Measurements from ENCODE around the gene BRD1. TPM values are rescaled to one million over a fixed set of nuclear protein-coding genes. Genes with fewer than 3 reads are reported as not detected.

Gene BRD1
- total RNA-seq, 1 donor from 2014 or later = 32.4 TPM

- Mint-ChIP-seq H3K4me3 (ENCODE audit: unreplicated experiment) (no peak overlapping the region), H3K9me3 (ENCODE audit: unreplicated experiment) (no peaks in the 10 kb centered on the region), H3K27me3 (ENCODE audit: low read depth, unreplicated experiment) (no peaks in the 10 kb centered on the region)
These were observed 52.3 kb downstream of the BRD1 start for GRCh38 chr22:49775191-49775866.

GRCh38 chr22:49774499-49775151 is 53.0 kb downstream of the BRD1 start:
- Mint-ChIP-seq H3K27me3 (ENCODE audit: low read depth, unreplicated experiment) (no peaks in the 10 kb centered on the region), H3K27ac (ENCODE audit: unreplicated experiment) (no peak overlapping the region), H3K9me3 (ENCODE audit: unreplicated experiment) (no peaks in the 10 kb centered on the region), H3K36me3 (ENCODE audit: low read depth, unreplicated experiment) (no peaks in the 10 kb centered on the region), H3K4me3 (ENCODE audit: unreplicated experiment) (no peak overlapping the region), H3K4me1 (ENCODE audit: low read depth, unreplicated experiment) (peaks cover 7% of the 10 kb centered on the region)
- FAIRE-seq (no peak), DNase-seq (ENCODE audit: low read depth) (no peak)
- H2AFZ ChIP-seq (ENCODE audit: low read depth, low read length) = no peak overlapping the region
- H3K27ac ChIP-seq (ENCODE audit: low read depth, low read length) = no peak overlapping the region
- H3K4me2 ChIP-seq (ENCODE audit: low read length) = no peak overlapping the region
- H3K9ac ChIP-seq (ENCODE audit: low read length) = no peak overlapping the region
- H3K4me3 ChIP-seq (ENCODE audit: insufficient read depth, low read depth, low read length) = no peak overlapping the region
- H3K9me3 ChIP-seq (ENCODE audit: insufficient read depth, low read depth, low read length) = no peaks in the 10 kb centered on the region
- no peaks in the 10 kb centered on the region for H3K27me3 ChIP-seq (ENCODE audit: insufficient read depth, low read length)
- TF ChIP-seq EZH2 (IDR thresholded peaks at IDR 0.05; ENCODE audit: insufficient read depth, low read length) (no peak), CTCF (IDR thresholded peaks at IDR 0.05; ENCODE audit: insufficient read depth, low read depth, low read length) (no peak)
- peaks cover 2% of the 10 kb centered on the region for H3K36me3 ChIP-seq (ENCODE audit: insufficient read depth, low read length)
- no peaks in the 10 kb centered on the region for H3K4me1 ChIP-seq (ENCODE audit: insufficient read depth, low read length)
- peaks cover 33% of the 10 kb centered on the region for H3K79me2 ChIP-seq (ENCODE audit: insufficient read depth, low read length)
- H4K20me1 ChIP-seq (ENCODE audit: insufficient read depth, low read length) = peaks cover 73% of the 10 kb centered on the region

More at GRCh38 chr22:49775191-49775866, 52.3 kb downstream of the BRD1 start:
- H3K4me2 ChIP-seq (ENCODE audit: low read length) = no peak overlapping the region
- DNase-seq (ENCODE audit: low read depth) (no peak), FAIRE-seq (no peak)
- H3K9me3 ChIP-seq (ENCODE audit: insufficient read depth, low read depth, low read length) = no peaks in the 10 kb centered on the region
- no peaks in the 10 kb centered on the region for H3K27me3 ChIP-seq (ENCODE audit: insufficient read depth, low read length)
- no peak overlapping the region for H2AFZ ChIP-seq (ENCODE audit: low read depth, low read length)
- no peaks in the 10 kb centered on the region for H3K4me1 ChIP-seq (ENCODE audit: insufficient read depth, low read length)
- H3K4me3 ChIP-seq (ENCODE audit: insufficient read depth, low read depth, low read length) = no peak overlapping the region
- Mint-ChIP-seq H3K36me3 (ENCODE audit: low read depth, unreplicated experiment) (no peaks in the 10 kb centered on the region), H3K4me1 (ENCODE audit: low read depth, unreplicated experiment) (peaks cover 7% of the 10 kb centered on the region), H3K27ac (ENCODE audit: unreplicated experiment) (no peak overlapping the region)
- TF ChIP-seq CTCF (IDR thresholded peaks at IDR 0.05; ENCODE audit: insufficient read depth, low read depth, low read length) = no peak
- no peak for TF ChIP-seq EZH2 (IDR thresholded peaks at IDR 0.05; ENCODE audit: insufficient read depth, low read length)
- peaks cover 73% of the 10 kb centered on the region for H4K20me1 ChIP-seq (ENCODE audit: insufficient read depth, low read length)
- no peak overlapping the region for H3K27ac ChIP-seq (ENCODE audit: low read depth, low read length)
- H3K36me3 ChIP-seq (ENCODE audit: insufficient read depth, low read length) = peaks cover 2% of the 10 kb centered on the region
- H3K79me2 ChIP-seq (ENCODE audit: insufficient read depth, low read length) = peaks cover 40% of the 10 kb centered on the region
- H3K9ac ChIP-seq (ENCODE audit: low read length) = no peak overlapping the region

GRCh38 chr22:49774046-49774445 is 53.6 kb downstream of the BRD1 start:
- H3K9me3 ChIP-seq (ENCODE audit: insufficient read depth, low read depth, low read length) = no peaks in the 10 kb centered on the region
- no peaks in the 10 kb centered on the region for H3K36me3 Mint-ChIP-seq (ENCODE audit: low read depth, unreplicated experiment)

More at GRCh38 chr22:49774046-49774445, 53.6 kb downstream of the BRD1 start:
- H3K4me3 Mint-ChIP-seq (ENCODE audit: unreplicated experiment) = no peak overlapping the region
- Histone ChIP-seq H3K4me3 (ENCODE audit: insufficient read depth, low read depth, low read length) (no peak overlapping the region), H3K36me3 (ENCODE audit: insufficient read depth, low read length) (peaks cover 2% of the 10 kb centered on the region), H3K4me2 (ENCODE audit: low read length) (no peak overlapping the region), H3K9ac (ENCODE audit: low read length) (no peak overlapping the region), H2AFZ (ENCODE audit: low read depth, low read length) (no peak overlapping the region), H3K27me3 (ENCODE audit: insufficient read depth, low read length) (no peaks in the 10 kb centered on the region), H3K4me1 (ENCODE audit: insufficient read depth, low read length) (no peaks in the 10 kb centered on the region), H3K79me2 (ENCODE audit: insufficient read depth, low read length) (peaks cover 27% of the 10 kb centered on the region), H4K20me1 (ENCODE audit: insufficient read depth, low read length) (peaks cover 73% of the 10 kb centered on the region), H3K27ac (ENCODE audit: low read depth, low read length) (no peak overlapping the region)
- no peak overlapping the region for H3K27ac Mint-ChIP-seq (ENCODE audit: unreplicated experiment)
- H3K9me3 Mint-ChIP-seq (ENCODE audit: unreplicated experiment) = no peaks in the 10 kb centered on the region
- FAIRE-seq (no peak), DNase-seq (ENCODE audit: low read depth) (no peak)
- peaks cover 2% of the 10 kb centered on the region for H3K4me1 Mint-ChIP-seq (ENCODE audit: low read depth, unreplicated experiment)
- H3K27me3 Mint-ChIP-seq (ENCODE audit: low read depth, unreplicated experiment) = no peaks in the 10 kb centered on the region
- no peak for TF ChIP-seq EZH2 (IDR thresholded peaks at IDR 0.05; ENCODE audit: insufficient read depth, low read length)
- TF ChIP-seq CTCF (IDR thresholded peaks at IDR 0.05; ENCODE audit: insufficient read depth, low read depth, low read length) = no peak

Measured in astrocyte (in vitro differentiated cells and primary cell).